GM21619 (cell line): ENCODE results near the gene EYS.

ENCODE experiments used
- ATAC-seq: cut with Tn5 transposase; IDR thresholded peaks from one replicate; pipeline ENCODE4 v1.9.1; 2021; ENCODE audit not compliant: unreplicated experiment

EYS gene

DNA sequence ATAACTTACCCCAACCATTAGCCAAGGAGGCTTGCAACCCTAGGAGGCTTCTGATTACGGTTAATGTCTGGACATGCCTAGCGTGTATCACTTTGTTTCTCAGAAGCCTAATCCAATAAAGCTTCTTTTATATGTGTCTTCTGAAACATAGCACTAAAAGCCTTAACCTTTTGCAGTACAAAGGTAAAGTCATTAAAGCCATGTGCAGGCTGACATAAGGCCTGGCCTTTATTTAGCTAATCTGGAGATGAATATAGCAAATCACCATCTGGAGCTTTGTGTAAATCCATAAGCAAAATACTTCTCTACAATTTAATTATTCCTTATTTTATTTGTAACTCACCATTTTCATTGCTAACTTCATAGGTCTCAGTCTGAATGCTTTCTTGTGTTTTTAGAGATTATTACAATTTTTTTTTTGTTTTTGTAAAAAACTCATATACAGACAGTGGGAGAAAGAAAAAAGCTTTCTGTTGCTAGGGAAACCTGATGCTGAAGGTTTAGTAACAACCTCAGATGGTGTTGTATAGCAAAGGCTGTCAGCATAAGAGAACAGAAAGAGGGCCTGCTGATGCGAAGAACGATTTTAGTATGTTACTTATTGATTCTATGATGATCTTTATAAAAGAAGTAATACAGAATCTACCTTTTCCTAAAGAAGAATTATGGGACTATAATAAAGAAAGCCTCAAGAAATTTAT lies at the start of gene EYS:
TSS of gene EYS (minus strand) at position 101 of the 701 bp plus-strand sequence. CDS start 211,816 bp downstream, outside the sequence.
- no peak for ATAC-seq

DNA sequence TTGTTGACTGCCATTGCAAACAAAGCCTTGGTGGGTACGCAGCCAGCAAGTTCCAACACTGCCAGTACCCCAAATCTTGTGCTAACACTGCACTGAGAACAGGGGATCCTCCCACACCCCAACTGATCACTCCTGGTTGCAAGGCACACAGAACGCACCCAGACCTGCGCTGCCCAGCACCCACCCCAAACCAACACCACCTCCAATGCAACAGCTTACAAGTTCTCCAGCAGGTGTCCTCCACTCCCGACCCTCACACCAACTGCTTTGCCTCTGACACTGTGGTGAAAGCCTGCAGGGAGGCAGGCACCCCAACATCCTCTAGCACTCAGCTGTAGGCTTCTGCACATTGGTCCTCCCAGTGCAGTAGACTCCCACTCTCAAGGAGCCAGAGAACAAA lies 39.3 kb upstream of the EYS start:
- no peak for ATAC-seq

DNA sequence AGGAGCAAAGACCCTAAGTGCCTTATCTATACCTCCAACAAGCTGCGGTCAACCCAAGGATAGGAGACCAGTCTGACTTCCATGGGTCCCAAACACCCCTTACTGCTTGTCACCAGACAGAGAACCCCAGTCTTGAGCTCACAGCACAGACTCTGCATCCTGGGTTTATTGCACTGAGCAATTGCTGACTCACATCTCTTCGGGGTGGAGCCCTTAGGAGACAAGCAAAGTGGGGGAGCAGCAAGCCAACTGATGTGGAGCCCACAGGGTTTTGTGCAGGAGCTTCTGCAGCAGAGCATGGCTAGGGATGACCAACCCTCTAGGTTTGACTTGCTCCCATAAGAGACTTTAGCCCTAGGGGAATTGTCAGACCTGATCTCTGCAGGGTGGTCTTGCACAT lies 38.6 kb upstream of the EYS start:
- no peak for ATAC-seq

DNA sequence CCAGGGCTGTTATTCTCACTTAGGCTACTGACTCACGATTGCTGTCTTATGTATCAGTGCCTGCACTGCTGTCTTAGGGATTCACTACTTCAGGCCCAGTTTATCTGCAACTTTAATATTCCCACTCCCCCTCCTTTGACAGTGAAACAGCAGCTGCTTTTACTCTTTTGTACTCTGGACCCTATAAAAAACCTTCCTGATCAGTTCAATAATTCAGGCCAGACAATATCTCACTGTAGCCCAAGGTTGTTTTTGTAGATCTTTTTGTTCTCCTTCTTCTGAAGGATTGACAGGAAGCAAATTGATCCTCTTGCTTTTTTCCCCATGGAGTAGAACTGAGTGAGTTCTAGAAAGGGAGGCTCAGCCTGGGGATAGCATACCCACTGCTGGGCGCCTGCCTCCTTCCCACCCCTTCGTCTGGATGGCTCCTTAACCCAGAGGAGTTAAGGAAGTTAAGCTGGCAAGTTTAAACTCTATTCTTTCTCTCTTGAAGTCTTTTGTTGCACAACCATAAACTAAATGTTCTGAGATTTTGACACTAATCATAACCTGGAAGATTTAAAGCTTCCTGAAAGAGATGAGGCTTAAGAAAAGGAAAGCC lies 22.0 kb upstream of the EYS start:
- no peak for ATAC-seq

DNA sequence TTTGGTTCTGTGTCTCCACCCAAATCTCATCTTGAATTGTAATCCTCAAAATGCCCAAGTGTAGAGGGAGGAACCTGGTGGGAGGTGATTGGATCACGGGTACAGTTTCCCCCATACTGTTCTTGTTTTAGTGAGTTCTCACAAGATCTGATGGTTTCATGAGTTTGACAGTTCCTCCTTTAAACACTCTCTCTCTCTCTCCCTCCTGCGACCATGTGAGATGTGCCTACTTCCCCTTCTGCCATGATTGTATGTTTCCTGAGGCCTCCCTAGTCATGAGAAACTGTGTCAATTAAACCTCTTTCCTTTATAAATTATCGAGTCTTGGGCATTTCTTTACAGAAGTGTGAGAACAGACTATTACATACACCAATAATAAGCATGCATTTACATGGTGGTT lies 12.1 kb upstream of the EYS start:
- ATAC-seq = no peak

DNA sequence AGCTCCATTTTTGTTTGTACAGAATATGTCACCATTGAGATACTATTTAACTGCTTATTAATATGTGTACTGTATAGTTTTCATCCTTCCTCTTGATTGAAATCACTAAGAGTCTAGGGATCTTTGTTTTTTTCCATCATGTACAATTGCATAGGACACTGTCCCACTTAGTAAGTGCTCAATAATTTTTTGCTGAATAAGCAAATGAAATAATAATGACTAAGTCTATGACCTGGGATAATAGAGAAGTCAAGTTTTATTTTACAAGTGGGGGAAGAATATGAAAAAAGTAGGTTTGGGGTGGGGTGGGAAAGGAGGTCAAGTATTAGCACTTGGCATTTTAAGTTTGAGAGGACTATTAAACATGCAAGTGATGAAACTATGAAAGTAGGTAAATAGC lies 4.5 kb upstream of the EYS start:
- ATAC-seq = no peak

DNA sequence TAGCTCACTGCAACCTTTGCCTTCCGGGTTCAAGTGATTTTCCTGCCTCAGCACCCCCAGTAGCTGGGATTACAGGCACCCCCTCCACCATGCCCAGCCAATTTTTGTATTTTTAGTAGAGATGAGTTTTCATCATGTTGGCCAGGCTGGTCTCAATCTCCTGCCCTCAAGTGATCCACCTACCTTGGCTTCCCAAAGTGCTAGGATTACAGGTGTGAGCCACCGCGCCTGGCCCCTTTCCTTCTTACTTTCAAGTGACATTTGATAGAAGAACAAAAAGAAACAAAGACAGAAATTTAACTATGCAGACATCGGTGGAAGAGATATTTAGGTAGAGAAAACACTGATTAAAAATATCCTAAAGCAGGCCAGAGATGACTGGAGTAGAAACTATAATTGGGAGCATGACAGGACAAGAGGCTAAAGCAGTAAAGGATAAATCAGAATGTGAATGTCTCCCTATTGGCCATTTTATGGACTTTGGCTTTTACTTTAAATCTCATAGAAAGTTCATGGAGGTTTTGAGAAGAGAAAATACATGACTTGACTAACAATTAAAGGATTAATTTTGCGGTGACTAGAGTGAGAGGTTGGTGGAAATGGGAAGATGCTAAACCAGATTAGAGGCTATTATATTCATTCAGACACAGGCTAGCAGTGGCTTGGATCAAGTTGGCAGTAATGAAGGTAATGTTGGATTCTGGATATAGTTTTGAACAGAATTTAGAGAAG lies 2.2 kb upstream of the EYS start:
- ATAC-seq = no peak

DNA sequence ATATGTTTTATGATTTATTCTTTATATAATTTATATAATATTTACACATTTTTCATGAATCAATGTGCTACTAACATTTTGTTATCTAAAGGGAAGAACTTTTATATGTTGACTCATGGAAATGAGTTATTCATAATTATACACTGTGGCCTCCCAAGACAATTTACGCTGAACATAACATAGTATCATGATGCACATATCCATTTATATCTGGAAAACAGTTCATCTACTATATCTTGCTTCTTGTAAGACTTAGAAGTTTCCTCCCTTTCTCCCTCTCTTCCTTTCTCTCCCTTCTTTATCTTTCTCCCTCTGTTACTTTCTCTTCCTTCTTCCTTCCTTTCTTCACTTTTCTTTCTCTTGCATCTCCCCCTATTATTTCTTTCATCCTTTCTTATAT lies 1.1 kb upstream of the EYS start:
- ATAC-seq = no peak

DNA sequence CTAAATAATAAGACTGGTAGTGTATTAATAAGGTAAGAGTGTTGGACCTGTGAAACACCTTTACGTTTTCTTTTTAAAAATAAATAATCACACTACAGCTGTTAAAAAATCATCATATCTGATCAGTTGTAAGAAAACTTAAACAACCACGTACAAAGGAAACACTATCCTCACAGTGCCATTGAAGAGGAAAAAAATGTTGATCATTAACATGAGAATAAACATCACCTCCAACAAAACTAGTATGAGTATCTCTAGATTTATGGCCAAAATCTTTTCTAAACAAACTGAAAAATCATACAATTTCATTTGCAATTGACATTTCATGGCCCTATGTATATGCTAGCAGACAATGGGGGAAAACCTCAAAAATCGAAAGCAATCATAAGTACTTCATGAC lies 590 bp downstream of the EYS start:
- no peak for ATAC-seq

DNA sequence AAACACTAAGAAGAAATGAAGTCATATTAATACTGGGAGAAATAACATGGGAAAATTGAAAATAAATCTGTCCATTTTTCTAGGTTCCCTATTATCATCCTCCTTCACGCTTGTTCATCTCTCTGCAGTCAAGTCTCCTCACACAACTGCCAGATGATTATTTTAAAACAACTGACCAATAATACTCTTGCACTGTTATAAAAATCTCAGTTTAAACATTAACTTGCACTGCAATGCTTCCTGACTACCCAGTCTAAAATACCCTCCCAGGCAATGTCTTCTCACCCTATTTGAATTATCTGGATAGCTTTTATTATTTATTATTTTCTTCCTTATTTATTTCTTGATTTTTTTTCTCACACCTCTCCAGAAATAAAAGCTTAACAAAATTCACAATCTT lies 5.7 kb downstream of the EYS start:
- no peak for ATAC-seq

DNA sequence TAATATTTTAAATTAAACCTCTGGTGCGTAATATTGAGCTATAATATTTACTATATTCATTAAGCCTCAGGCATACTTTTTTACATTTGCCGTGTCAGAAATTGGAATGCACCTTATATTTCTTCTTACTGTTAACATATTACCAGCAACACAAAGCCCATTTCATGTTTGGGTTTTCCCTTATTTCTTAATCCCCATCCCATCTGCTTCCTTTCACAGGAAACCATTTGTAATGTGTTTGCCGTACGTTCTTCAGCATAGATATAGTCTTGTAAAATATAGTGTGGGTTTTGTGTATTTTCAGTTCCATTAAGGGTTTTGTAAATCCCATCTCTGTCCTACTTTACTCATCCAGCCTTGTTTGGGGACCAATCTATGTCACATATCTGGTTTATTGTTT lies 6.5 kb downstream of the EYS start:
- no peak for ATAC-seq

DNA sequence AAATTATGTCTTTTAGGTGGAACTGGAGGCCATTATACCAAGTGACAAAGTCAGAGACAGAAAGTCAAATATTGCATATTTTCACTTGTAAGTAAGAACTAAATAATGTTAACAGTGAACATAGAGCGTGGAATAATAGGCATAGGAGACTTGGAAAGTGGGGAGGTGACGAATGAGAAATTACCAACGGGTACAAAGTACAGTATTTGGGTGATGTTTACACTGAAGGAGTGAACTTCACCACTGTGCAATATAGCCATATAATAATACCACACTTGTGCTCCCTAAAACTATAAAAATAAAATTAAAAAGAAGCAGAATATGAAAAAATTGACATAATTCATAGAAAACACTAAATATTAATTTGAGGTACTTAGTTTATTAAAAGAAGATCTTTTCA lies 14.9 kb downstream of the EYS start:
- ATAC-seq = no peak

DNA sequence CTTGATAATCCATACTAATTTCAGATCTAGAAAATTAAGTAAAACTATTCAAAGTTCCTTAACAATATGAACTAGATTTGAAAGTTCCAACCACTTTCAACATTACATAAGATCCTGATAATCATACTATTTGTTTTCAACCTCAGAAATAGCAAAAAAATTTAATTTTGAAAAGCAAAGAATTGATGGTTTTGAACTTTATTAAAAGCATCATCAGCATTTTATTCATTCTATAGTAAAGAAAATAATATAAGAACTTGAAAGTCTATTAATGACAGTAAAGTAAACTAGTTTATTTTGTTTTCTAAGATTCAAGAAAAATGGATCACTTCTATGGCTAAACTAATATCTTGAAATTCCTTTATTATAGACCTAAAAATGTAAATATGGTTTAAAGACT lies 26.8 kb downstream of the EYS start:
- ATAC-seq = no peak

DNA sequence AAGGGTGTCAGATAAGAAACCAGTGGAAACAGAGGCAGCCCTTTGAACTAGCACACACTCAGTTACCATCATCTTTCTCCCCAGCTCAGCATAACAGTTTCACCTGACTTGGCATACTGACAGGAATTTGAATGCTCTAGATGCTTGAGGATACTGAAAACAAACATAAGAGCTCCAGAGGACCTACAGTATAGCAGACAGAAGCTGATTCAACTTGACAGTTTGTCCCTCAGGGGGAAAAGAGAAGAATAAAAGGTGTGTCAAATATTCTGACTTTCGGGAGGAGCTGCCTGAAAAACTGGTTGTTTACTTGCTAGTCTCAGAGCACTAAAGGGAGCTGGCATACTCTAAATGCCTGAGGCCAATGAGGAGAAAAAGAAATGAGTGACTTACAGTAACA lies 35.1 kb downstream of the EYS start:
- ATAC-seq = no peak

DNA sequence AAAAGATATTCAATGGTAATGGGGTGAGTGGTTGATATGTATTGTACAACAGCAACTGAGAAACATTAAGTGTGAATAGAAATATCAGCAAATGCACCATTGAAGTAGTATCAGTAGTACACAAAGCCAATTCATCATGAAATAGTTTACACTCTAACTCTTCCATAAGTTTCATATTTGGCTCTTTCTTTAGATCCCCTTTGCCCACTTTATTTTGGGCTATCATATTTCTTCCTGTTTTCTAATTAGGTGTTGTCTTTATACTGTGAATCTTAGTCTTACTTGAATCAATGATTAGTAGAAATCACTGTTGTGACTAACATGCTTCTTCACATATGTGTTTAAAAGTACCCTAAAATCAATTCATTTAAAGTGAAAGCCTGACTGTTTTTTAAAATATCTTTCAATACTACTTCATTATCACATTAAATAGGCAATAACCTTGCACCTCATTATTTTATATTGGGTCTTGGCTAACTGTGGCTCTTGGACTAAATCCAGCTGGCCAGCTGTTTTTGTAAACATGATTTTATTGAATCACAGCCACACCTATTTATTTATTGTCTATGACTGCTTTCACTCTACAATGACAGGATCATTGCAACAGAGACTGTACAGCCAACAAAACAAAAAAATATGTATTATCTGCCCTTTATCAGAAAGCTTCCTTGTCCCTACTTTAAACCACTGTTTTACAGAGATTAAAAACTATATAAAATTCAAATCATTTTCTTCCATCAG lies 38.9 kb downstream of the EYS start:
- no peak for ATAC-seq

DNA sequence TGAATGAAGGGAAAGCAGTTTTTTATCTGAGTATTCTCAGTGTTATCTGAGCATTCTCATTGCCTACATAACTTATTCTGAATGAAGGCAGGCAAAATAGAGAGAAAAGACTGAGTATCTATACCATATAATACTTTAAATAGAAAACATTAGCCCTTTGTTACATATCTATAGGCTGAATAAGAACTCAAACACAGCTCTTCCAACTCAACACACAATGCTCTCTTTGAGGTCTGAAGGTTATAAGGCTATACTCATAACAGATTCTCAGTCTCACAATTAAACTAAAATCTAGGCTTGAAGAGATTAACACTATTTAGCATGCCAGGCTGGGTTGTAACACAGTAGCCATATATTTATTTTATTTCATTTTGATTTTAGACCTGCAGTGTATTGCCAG lies 56.9 kb downstream of the EYS start:
- ATAC-seq = no peak

DNA sequence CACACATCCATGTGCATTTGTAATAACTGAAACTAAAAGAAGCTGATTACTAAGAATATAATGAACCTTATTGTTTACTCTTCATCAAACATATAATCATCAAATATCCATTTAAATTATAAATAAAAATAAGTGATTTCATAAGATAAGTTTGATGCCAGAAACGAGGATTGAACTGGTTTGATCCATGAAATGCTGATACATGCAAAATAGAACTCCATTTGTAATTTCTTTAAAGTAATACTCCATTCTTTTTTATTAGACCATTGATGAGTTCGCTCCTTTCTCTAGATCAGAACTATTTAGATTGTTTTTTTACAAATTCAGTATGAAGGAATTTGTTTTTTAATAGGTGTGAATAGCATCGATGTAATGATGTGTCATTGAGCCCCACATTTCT lies 57.6 kb downstream of the EYS start:
- no peak for ATAC-seq

DNA sequence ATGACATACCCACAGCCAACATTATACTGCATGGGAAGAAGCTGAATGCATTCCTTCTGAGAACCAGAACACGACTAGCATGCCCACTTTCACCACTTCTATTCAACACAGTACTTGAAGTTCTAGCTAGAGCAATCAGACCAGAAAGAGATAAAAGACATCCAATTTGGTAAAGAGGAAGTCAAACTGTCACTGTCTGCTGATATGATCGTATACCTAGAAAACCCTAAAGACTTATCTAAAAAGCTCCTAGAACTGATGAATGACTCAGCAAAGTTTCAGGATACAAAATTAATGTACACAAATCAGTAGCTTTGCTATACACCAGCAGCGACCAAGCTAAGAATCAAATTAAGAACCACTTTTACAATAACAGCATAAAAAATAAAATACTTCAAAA lies 60.5 kb downstream of the EYS start:
- ATAC-seq = no peak

DNA sequence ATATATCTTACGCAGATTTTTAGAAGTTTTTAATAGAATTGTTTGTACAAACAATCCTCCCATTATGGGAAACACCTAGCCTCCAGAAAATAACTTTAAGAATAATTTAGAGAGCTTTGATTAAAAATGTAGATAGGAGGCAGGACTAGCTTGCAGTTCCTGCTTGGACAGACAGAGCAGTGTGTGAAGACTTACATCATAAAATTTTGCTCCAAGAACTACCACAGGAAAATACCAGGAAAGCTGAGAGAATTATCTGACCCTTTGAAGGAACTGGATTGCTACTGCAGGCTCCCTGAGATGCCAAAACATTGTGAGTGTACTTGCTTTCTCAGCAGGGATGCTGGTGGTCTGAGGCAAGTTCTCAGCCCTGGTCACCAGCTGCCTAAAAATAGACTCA lies 64.2 kb downstream of the EYS start:
- no peak for ATAC-seq

DNA sequence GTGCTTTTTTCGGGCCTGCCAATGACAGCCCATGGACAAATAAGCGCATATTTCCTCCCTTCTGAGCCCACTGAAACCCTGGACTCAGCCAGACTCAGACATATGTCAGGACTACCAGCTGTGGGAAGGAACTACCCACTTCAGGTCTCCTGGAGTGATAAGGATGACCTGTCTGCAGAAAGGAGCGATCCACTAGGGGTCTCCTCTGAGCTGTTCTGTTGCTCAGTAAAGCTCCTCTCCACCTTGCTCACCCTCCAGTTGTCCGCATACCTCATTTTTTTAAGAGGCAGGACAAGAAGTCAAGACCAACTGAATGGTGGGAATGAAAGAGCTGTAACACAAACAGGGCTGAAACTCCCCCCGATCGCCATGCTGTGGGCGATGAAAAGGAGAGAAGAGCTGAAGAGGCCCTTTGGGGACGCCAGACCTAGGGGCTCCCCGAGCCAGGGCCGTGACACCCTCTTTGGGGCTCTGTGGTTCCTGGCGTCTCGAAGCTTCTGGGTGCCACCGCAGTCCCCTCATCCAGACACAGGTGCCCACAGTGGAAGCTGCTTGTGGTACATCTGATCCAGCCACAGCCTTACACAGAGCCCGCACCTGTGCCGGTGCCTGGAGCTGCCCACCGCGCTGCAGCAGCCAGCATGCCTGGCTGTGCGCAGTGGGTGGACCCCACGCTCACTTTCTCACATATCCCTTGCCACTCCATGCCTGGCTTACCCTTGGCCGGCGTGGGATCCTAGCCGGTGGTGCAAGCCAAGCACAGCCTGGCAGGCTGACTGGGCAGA lies 68.8 kb downstream of the EYS start:
- ATAC-seq = no peak
